HG02840 (cell line): ENCODE data around the gene NXN.
A peak's percentile ranks its signal among the peaks of the same experiment; 100 is the strongest.
"Not testable (repeated sequence)": the region's sequence is repeated elsewhere in the genome, so short reads cannot be mapped to it uniquely, and the experiment has no call there.

Source experiments
- ATAC-seq: cut with Tn5 transposase; IDR thresholded peaks from one replicate; pipeline ENCODE4 v1.9.1; 2021; ENCODE audit warnings: mild to moderate bottlenecking, moderate library complexity, moderate number of reproducible peaks; ENCODE audit not compliant: unreplicated experiment, low FRiP score

NXN gene

GRCh38 chr17:789931-790873 is 189.4 kb downstream of the NXN start:
- ATAC-seq, result not testable (repeated sequence)

DNA sequence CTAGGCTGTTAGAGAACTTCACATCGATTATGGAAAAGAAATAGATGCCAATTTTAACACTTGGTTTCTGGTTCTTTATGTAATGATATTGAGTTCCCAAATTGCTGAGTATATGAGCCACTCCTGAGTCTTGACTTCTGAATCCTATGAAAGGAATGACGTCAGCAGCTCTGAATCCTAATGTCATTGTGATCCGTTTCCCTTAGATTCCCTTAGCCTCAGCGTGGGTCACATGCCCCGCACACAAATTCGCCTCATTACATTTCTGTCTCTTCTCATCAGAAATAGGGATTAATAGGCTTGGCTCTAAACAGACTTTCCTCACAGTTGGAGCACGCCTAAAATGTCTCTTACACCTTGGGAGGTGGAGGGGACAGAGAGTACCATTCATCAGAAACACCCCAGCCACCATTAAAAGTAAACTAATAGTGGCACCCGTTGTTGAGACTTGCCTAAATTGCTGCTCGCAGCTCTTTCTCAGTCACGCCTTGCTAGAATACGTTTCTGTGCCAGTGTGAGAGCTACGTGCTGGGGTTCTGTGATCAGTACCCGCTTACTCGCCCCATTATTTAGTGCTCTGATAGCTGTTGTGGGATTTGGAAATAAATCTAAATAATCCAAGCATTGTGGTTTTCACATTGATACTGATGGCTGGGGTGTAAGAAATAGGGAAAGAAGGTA is 190.3 kb downstream of the NXN start:
- no peak for ATAC-seq

DNA sequence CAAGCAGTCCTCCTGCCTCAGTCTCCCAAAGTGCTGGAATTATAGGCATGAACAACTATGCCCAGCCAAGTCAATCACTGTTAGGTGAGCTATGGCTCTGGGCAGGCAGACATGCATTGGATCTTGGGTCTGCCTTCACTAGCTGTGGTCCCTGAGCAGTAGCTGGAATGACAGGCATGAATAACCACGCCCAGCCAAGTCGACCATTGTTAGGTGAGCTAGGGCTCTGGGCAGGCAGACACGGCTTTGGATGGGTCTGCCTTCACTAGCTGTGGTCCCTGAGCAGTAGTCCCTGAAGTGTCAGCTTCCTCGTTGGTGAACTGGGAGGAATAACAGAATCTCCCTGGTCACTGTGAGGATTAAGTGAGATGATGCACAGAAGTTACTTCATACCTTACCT is 191.0 kb downstream of the NXN start:
- ATAC-seq, result no peak

GRCh38 chr17:787641-788221 is 191.8 kb downstream of the NXN start:
- no peak for ATAC-seq

- ATAC-seq, result not testable (repeated sequence)
These were observed 193.7 kb downstream of the NXN start for GRCh38 chr17:785901-786300.

DNA sequence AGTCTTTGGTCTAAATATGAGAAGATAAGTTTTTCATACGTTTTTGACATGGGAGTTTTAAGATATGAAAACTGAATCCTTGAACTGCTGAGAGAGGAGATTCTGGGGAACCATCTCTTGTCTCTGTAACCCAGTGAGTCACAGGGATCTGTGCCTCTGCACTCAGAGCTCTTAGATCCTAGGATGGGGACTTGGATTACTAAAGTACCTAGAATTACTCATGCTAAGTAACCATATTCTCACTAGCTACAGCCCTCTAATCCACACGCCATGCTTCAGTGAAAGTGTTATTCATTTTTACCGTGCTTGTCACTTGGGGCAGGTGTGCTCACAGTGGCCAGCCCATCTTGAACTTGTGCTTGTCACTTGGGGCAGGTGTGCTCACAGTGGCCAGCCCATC is 195.4 kb downstream of the NXN start:
- no peak for ATAC-seq

DNA sequence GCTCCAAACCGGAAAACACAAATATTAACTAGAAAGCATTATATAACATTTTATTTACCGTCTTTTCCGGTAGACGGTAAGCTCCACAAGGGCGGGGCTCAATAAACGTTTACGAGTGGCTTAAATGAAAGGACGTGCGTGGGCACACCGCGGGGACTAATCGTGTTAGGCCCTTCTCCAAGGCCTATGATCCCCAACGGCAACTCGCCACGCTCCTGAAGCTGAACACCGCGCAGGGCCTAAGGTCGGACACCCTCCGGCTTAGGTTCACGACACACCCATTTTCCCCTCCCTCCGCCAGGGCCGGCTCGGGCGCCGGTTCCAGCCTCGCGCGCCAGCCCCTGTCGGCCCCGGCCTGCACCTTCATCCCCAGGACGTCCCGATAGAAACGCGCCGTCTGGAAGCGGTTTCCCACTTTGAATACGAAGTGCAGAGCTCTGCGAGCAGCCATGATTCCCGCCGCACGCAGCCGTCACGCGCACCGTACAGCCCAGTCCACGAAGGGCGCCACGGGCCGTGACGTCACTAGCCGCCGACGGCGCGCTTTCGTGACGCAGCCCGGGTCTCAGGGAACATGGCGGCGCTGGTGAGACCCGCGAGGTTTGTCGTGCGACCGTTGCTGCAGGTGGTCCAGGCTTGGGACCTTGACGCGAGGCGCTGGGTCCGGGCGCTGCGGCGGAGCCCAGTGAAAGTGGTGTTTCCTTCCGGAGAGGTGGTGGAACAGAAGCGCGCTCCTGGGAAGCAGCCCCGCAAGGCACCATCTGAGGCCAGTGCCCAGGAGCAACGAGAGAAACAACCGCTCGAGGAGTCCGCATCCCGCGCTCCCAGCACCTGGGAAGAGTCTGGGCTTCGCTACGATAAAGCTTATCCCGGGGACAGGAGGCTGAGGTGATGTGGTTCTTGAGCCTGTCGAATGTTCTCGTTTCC is 197.5 kb downstream of the NXN start, which contains the start of the genes GLOD4 and MRM3:
Gene GLOD4 (minus strand): TSS at position 476 of the 927 bp plus-strand sequence. CDS start 25 bp downstream, at position 451.
Gene MRM3 (plus strand): TSS at position 549 of the 927 bp plus-strand sequence. CDS start 26 bp downstream, at position 575.
- peak; percentile 90 for ATAC-seq

DNA sequence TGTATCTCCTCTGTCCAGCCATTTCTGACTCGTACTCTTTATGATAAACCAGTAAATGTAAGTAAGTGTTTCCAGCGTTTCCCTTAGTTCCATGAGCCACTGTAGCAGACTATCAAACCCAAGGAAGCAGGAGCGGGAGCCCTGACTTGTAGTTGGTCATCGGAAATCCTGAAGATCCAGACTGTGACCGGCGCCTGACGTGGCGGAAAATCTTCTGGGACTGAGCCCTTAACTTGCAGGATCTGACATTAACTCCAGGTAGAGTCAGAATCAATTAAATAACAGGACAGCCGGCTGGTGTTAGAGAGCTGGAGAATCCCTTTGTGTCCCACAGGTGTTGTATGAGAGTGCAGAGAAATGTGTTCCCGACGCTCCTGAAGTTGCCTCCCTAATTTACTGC is 201.5 kb downstream of the NXN start:
- no peak for ATAC-seq

DNA sequence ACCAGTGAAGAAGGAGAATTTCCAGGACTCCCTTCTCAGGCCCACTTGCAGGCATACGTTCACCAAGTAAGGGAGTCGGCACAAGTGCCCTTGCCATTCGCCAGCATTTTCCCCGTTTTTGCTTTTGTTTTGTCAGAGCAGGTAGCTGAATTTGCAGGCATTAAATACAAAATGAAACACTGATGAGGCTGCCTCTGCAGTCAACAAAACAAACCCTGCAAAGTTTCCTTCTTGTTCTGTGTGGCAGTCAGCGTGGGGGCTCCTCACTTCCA is 205.3 kb downstream of the NXN start:
- no peak for ATAC-seq

DNA sequence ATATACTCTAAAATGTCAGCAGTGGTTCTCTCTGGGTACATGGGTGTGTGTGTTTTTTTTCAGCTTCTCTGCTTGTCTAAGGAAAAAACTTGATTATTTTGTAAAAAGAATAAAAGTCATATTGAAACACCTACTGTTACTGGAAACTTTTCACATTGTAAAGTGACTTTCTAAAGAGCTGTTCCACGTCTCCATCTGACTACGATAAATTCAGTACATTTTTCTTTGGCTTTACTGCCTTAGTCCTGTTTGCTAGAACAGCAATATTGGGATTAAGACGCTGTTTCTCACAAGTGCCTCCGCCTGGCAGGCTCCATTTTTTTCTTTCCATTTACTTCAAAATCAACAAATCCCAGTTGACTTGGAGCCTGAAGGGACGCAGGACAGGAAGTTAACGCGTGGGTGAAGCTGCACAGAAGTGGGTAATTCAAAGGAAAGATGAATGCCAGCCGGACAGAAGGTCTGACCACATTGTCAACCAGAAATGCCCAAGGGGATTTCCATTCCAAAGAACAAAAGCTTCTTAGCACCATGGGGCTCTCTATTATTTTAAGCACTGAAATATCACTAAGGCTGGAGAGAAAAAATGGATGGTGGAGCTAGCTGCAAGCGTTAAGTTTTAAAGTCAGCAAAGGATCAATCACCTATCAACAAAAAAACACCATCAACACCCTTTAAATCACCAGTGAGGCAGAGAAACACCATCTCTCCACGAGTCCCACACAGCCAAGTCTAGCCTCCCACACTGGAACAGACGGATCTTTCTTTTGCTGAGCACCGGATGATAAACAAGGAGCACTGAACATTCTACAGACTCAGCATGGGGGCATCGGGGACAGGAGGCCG is 205.9 kb downstream of the NXN start:
- no peak for ATAC-seq

DNA sequence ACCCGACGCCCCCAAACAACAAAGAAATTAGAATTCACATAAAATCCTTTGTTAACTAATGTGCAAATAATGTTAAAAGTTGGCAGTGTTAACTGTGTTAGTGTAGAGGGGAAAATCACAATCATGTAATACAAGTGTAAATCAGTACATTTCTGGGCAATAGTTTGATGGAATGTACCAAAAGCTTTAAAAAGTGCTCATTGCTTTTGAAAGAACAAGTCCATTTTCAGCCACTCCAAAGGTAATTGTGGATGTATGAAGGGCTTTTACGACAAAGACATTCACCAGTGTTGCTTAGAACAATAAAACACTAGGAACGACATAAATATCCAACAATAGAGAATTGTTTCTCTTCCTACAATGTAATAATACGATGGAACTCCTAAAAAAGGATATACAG is 206.6 kb downstream of the NXN start:
- ATAC-seq, result no peak

DNA sequence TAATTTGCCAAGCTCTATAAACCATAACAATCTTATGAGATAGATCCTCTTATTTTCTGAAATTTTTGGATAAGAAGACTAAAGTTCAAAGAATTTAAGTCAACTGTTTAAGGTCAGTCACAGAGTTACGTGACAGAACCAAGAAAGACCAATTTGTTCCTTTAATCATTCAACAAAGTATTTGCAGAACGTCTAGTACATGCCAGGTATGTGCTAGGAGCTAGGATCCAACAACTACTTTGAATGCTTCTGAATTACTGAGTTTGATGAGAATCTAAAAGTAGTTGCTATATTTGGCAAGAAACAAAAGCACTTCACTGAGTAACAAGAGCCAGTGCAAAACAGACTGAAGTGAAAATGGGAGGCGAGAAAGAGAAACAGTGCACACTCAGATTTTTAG is 212.5 kb downstream of the NXN start:
- ATAC-seq, result no peak

DNA sequence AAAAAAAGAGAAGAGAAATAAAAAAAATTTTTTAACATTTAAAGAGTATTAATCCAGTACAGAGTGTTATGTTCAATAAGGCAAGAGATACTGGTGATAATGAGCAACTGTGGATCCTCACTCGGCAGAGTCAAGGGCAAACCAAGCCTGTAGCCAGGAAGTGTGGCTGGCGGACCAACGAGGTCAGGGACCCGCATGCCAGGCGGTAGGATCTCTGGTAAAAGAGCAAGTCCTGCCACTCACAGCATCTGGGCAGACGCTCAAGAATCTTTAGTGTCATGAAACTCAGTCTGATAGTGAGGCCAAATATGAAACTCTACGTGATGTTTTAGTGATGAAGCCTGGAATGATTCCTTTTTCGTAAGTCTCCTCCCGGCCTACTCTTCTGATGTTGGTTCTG is 219.2 kb downstream of the NXN start:
- ATAC-seq, result no peak

DNA sequence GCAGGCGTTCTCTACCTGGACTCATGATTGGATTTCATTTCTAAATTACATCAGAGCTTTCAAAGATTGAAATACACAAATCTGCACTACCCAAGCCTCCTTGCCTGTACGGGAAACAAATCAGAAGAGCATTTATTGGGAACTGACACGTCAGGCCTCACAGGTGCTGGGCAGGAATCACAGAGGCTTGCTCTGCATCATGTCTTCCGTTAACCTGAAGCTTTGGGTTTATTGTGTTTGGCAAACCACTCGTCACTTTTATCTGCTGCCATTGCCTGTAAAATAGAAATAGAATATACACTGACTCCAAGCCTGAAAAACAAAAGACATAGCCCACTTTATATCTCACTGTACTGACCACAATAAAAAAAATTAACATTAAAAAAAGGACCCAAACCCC is 219.6 kb downstream of the NXN start:
- no peak for ATAC-seq

- not testable (repeated sequence) for ATAC-seq
These were observed 223.5 kb downstream of the NXN start for GRCh38 chr17:756010-756567.

- ATAC-seq, result not testable (repeated sequence)
These were observed 224.1 kb downstream of the NXN start for GRCh38 chr17:755319-755961.

GRCh38 chr17:753418-753817 is 226.2 kb downstream of the NXN start:
- no peak for ATAC-seq

DNA sequence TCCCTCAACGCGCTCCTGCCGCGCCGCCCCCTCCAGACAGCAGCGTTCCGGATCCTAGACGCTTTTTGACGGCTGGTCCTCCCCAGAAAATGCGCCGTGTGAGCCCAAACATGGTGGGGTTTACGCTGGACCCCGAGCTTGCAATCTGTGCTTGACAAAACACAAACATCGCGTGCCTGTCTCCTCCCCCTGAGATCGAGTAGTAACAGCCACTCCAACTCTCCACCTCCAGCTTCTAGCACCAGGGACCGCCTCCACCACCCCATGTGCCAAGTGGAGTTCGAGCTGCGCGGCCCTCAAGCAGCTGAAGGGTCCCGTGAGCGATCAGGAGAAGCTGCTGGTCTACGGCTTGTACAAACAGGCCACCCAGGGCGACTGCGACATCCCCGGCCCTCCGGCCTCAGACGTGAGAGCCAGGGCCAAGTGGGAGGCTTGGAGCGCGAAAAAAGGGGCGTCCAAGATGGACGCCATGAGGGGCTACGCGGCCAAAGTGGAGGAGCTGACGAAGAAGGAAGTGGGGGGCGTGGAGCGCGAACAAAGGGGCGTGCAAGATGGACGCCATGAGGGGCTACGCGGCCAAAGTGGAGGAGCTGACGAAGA is 226.9 kb downstream of the NXN start:
- ATAC-seq, result peak; percentile 4
